Endometrial microvascular endothelial cells (primary cell): ENCODE data around the gene GFI1B. TPM values are rescaled to one million over a fixed set of nuclear protein-coding genes. Genes with fewer than 3 reads are reported as not detected.
"Not testable (repeated sequence)": the region's sequence is repeated elsewhere in the genome, so short reads cannot be mapped to it uniquely, and the experiment has no call there.

Experiments used
- in situ Hi-C: cut with HindIII; loops from 2 replicates; pipeline ENCODE4 v1.10.0; 2017; ENCODE audit warnings: low sequenced_read_pairs, low pct_unique_long_range_greater_than_20kb; ENCODE audit errors: inconsistent ontology term
- total RNA-seq: library from RNA; depleted of rRNA; stranded (reverse); fragments of >200 nt; gene quantifications from one replicate; pipeline ENCODE4 v1.2.3, GENCODE V29; 2015; ENCODE audit errors: inconsistent ontology term

Gene GFI1B
- total RNA-seq, 1 donor from 2014 or later = not detected

DNA sequence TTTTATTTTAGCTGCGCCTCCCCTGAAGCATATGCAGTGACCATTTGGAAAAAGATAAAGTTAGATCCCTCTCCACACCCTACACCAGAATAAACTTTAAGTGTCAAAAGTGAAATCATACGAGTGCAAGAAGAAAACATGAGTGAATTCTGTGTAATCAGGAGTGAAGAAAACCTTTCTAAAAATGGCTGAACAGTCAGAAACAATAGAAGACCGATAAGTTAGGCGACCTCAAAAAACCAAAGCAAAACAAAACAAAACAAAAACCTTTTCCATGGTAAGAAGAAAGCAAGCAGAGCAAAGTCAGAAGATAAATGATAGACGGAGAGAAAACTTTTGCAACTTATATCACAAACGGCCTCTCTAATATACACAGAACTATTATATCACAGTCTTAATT lies 17.5 kb upstream of the GFI1B start:
- in situ Hi-C loops = no loop called here

DNA sequence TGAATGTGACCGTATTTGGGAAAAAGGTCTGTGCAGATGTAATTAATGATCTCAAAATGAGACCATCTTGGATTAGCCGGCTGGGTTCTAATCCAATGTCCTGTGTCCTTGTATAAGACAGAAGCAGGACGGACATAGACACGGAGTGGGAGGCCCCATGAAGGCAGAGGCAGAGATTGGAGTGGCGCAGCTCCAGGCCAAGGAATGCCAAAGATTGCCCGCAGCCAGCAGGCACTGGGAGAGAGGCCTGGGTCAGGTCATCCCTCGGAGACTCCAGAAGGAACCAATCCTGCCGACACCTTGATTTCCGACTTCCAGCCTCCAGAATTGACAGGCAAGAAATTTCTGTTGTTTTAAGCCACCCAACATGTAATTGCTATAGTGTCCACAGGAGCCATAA lies 13.0 kb upstream of the GFI1B start:
- in situ Hi-C loops = no loop called here

DNA sequence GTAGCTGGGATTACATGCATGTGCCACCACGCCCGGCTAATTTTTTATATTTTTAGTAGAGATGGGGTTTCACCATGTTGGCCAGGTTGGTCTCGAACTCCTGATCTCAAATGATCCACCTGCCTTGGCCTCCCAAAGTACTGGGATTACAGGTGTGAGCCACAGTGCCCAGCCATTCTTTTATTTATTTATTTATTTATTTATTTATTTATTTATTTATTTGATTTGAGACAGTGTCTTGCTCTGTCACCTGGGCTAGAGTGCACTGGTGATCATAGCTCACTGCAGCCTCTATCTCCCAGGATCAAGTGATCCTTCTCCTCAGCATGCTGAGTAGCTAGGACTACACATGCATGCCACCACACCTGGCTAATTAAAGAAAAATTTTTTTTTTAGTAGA lies 10.6 kb upstream of the GFI1B start:
- in situ Hi-C loops = not testable (repeated sequence)

DNA sequence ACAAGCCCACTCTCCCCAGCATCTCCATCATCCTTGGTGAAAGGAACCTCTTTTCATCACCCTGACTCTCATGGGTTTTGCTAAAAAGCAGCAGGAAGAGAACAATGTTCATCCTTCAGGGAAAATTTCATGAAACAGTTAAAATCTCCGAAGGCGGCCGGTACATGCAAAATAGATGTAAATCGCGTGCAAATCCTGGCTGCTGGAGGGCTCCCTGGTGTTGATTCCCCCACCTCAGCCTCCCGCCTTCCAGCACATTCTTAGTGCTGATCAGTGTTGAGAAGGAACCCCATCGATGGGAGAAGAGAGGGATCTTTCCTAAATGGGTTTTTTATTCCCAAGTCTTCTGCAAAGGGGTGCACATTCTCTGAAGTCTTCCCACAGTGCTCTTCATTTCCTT lies 8.7 kb upstream of the GFI1B start:
- in situ Hi-C loops = no loop called here

DNA sequence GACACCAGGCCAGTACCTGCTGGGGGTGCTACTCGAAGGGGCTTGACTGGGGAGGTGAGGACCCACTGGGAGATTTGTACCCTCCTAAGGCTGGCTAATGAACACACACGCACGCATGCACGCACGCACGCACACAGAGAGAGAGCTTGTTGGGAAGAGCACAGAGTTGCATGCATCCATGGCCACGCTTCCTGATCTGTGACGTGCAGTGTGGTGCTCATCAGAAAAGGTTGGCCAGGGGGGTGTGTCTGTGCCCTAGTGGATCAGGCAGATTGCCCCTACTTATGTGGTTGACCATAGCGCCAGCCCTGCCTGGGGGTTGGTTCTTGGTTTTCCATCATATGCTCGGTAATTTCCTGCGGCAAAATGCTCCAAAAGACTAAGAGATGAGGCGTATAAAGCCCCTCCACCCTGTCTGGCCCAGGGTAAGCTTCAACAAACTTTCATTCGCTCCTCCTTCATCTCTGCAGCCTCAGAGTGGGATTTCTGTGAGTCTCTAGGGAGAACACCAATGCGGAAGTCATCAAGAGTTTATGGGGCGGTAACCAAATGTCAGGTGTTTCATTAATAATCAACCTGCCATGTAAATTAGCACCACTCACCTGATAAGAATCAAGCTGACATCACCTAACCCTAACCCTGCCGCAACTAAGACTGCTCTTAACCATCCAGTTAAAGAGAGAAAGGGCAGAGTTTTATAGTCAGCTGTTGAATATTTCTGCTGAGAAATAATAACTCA lies 8.0 kb upstream of the GFI1B start:
- in situ Hi-C loops = no loop called here

DNA sequence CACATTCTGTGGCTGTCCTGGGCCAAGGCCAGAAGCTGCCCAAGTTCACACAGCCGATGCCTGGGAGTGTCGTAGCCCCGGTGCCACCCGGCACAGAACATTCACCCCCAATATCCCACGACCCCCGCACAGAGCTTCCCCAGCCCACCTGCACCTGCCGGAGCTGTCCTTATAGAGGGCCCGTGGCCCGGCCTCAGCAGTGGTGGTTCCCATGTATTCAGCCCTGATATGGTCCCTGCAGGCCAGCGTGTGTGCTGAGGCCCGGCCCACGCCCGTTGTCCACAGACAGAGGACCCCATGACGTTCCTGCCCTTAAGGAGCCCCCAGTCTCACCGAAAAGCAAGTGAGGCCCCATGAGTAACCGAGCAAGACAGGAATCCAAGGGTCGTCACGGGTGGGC lies 5.3 kb upstream of the GFI1B start:
- in situ Hi-C loops = no loop called here

DNA sequence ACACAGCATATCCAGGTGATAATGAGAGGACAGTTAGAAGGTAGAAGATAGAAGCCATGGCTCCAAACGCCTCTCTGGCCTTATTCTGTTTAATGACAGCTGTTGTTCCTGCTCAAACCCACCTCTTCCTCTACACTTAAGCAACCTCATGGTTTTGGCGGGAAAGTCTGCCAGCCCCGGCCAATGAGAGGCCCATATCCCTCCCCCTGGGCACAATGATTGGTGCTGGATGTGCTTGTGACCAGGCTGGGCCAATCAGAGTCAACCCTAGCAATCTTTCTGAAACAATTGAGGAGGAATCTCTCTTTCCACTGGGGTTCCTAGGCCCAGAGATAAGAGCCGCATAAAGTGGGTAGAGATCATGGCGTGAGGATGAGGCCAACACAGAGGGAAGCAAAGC lies 4.8 kb upstream of the GFI1B start:
- in situ Hi-C loops = no loop called here

DNA sequence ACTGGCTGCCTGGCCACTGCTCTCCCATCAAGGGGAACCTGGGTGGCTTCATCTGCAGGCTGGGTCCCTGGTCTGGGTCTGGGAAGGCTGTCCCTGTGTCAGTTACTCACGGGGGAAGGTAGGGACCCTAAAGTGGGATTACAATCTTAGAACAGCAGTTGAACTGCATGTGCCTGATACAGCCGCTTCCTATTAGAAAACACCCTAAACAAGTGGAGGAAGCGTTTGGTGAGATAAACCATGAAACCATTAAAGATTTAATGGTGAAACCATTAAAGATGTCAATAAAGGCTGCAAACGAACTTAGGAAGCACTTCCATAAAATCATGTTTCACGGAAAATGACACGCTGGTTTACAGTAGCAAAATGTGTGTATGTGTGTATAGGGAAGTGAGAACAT lies 2.5 kb upstream of the GFI1B start:
- in situ Hi-C loops = no loop called here

DNA sequence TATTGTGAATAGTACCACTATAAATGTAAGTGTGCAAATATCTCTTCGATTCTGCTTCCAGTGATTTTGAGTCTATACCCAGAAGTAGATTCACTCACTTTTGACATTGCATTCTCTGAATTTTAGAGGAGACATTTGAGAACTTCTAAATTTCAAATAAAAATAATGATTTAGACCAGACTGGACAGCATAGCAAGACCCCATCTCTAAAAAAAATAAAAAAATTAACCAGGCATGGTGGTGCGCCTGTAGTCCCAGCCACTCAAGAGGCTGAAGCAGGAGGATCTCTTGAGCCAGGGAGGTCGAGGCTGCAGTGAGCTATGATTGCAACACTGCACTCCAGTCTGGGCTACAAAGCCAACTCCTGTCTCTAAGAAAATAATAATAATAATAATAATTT lies 1.9 kb upstream of the GFI1B start:
- in situ Hi-C loops = no loop called here

DNA sequence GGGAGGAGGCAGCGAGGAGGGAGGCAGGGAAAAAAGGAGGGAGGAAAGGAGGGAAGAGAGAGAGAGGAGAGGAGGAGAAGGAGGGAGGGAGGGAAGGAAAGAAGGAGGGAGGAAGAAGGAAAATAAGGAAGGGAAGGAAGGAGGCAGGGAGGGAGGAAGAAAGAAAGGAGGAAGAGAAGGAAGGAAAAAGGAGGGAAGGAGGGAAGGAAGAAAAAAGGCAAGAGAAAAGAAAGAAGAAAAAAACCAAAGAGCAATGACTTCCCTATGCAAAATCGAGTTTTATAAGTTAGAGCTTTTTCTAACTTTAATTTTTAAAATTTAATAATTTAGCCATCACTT lies 413 bp upstream of the GFI1B start:
- in situ Hi-C loops = no loop called here

DNA sequence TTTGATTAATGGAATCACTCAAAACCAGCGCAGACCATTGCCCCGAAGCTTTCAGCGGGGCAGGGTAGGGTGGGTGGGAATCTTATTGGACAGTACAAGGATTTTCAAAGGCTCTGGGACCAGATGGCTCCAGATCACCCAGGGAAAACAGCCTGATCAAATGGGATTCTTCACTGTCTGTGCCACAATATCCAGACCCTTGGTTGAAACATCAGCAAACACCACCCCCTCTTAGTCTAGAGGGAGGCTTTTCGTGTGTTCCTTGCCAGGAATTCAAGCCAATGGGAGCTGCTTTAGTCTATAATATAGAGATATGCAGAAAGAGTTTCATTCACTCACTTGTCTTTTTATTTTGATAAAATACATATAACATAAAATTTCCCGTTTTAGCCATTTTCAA lies 1.7 kb downstream of the GFI1B start:
- in situ Hi-C loops = no loop called here

DNA sequence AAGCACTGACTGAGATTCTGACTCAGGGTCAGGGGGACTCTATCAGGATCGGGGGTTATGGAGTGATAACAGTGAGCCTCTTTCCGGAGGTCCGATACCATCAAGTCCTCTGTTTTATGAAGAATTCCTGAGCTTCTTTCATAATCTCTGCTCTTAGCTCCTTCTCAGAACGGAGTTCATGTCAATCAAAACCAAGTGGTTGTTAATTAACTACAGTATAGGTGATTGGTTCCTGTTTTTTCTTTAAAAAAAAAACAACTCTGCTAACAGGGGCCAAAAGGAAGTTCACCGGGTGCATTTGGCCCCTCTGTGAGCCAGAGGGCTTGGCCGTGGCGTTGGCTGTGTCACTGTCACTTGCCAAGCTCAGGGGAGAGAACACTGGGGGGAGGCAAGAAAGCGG lies 4.0 kb downstream of the GFI1B start:
- in situ Hi-C loops = no loop called here

DNA sequence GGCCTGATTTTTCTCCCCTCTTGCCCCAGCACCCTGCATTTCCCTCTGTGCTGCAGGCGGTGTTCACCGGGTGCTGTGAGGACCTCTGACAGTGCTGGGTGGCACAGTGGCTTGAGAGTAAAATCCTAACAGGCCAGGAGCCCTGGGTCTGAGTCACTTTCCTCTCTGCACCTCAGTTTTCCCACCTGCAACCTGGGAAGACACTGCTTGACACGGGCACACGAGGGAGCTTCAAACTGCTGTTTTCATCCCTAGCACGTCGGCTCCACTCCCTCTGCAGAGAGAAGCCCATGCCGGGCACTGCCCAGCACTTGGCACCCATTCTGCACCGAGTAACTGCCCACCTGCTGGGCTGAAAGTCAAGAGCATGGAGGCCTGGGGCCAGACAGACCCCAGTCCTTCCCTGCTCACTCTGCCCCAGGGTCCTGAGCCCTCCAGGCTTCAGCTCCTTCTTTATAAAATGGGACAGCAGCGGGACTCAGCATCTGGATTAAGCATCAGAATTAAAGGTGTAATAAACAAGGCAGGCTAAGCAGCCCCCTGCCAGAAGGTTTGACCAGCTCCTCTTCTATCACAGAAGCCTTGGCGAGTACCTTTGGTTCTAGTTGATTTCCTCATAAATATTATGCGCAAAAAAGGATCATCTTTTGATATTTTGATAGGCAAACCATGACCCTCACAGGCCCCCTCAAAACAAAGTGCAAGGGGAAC lies 5.2 kb downstream of the GFI1B start:
- in situ Hi-C loops = no loop called here

DNA sequence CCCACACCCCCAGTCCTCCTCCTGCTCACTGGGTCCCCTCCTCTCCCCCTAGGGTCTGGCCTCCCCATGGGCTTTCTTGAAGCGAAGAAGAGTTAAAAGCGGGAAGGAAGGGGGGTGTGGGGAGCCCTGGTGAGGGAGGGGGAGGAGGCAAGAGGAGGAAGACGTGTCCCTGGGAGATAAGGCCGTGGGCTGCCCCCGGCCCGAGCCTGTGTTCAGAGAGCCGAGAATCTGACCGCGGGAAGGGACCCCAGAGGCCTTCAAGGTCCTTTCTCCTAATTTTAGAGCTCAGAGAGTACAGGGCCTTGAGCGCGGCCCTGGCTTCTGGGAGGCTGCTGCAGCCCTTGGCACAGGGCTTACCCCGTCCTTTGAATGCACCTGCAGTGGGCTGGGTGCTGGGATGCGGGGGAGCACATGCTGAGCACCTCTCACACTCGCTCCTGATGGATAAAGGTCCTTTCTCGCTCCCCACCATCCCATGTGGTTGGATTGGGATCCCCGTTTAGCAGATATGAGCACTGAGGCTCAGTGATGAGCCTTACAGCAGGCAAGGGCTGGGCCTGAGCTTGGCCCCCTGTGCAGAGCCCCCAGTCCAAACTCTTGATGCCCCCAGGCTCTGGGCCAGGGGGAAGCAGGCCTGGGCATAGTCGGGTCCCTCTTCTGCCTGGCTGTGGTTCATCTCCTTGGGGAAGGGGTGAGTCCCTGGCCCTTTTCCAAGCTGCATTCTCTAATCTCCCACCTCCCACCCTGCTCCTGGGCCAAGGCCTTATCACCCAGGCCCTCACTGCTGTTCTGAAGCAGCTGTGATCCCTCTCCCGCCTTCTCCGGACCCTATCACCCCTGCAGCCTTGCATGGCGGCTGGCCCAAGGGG lies 5.9 kb downstream of the GFI1B start:
- in situ Hi-C loops = no loop called here

DNA sequence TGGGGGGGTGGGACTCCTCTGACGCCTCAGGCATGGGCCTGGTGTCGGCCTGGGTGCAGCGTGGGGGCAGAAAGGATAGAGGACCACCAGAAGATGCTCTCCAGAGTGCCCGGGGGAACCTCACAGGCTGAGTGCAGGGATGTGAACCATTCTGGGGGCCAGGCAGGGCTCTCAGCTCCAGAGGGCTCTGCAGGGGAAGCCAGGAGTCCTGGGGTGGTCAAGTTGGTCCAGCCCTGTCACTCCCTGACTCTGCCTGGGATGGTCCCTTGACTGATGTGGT lies 6.5 kb downstream of the GFI1B start:
- in situ Hi-C loops = no loop called here

DNA sequence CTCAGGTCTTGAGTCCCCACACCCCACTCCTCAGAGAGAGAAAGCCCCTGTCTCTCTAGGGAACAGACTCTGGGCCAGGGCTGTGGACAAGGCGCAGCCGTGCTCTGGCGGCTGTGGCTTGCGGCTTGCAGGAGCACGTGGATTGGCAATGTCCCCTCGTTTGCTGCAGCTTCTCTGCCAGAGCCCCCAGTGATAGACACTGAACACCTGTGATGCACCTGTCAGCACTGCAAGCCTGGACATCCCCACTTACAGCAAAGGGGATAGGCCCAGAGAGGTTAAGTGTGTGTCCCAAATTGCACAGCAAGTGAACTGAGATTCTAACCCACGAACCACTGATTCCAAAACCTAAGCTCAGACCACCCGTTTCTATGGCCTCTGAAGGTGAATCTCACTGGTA lies 7.0 kb downstream of the GFI1B start:
- in situ Hi-C loops = no loop called here

DNA sequence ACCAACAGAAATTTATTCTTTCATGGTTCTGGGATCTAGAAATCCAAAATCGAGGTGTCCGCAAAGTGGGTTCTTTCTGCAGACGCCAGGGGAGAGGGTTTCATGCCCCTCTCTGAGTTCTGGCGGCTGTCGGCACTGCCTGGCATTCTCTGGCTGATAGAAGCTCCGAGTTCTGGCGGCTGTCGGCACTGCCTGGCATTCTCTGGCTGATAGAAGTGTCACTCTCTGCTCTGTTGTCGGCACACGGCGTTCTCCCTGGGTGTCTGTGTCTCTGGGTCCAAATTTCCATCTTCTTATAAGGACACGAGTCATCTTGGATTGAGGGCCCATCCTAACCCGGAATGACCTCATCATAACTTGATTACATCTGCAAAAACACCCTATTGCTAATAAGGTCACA lies 7.6 kb downstream of the GFI1B start:
- in situ Hi-C loops = no loop called here

DNA sequence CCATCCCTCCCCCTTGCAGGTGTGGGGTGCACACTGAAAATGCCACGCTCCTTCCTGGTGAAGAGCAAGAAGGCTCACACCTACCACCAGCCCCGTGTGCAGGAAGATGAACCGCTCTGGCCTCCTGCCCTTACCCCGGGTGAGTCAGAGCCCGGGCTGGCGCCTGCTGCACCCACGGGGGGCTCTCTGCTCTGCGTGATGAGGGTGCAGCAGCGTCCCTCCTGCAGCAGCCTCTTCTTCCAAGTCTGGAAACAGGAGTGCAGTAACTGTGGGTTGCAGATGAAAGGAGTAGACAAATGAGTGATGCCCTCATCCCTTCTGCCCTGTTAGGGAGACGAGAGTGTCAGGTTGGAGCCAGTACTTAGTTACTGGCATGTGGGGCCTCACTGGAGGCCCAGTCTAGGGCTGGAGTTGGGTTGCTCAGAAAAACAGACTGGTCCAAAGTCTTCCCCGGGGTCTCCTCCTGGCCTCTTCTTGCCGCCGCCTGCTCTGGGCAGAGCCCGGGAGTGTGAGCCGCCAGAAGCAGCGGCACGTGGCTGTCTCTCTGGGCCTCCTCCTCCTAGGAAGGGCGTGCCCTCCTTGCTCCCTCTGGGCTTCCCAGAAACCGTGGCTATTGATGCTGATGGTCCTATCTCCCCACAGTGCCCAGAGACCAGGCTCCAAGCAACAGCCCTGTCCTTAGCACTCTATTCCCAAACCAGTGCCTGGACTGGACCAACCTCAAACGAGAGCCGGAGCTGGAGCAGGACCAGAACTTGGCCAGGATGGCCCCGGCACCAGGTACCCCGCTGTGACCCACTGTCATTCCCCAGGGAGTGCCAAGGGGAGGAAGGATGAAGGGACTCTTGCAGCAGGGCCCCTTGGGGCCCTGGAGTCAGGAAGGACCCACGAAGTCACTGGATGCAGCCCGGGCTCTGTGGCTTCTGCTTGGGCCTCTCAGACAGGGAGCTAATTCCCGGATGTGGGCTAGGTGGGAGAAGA lies 8.4 kb downstream of the GFI1B start:
- in situ Hi-C loops = no loop called here
